ENCODE measurements around the gene KLHL22.

- TF ChIP-seq, protein P1, sequence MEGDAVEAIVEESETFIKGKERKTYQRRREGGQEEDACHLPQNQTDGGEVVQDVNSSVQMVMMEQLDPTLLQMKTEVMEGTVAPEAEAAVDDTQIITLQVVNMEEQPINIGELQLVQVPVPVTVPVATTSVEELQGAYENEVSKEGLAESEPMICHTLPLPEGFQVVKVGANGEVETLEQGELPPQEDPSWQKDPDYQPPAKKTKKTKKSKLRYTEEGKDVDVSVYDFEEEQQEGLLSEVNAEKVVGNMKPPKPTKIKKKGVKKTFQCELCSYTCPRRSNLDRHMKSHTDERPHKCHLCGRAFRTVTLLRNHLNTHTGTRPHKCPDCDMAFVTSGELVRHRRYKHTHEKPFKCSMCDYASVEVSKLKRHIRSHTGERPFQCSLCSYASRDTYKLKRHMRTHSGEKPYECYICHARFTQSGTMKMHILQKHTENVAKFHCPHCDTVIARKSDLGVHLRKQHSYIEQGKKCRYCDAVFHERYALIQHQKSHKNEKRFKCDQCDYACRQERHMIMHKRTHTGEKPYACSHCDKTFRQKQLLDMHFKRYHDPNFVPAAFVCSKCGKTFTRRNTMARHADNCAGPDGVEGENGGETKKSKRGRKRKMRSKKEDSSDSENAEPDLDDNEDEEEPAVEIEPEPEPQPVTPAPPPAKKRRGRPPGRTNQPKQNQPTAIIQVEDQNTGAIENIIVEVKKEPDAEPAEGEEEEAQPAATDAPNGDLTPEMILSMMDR (IDR thresholded peaks at IDR 0.05), result no peak
- TF ChIP-seq ZFX (IDR thresholded peaks at IDR 0.05; ENCODE audit: borderline replicate concordance), result no peak
Observed at GRCh38 chr22:20499769-20500168, 4.2 kb upstream of the KLHL22 start.
